ENCODE results near the gene ZSCAN21.
A peak's percentile ranks its signal among the peaks of the same experiment; 100 is the strongest.

The ZSCAN21 gene

GRCh38 chr7:100027197-100027596, 22.4 kb upstream of the ZSCAN21 start:
- no peak for DNase-seq (ENCODE audit: low spot score)

GRCh38 chr7:100029596-100029995, 20.0 kb upstream of the ZSCAN21 start:
- DNase-seq (ENCODE audit: low spot score): no peak

DNA sequence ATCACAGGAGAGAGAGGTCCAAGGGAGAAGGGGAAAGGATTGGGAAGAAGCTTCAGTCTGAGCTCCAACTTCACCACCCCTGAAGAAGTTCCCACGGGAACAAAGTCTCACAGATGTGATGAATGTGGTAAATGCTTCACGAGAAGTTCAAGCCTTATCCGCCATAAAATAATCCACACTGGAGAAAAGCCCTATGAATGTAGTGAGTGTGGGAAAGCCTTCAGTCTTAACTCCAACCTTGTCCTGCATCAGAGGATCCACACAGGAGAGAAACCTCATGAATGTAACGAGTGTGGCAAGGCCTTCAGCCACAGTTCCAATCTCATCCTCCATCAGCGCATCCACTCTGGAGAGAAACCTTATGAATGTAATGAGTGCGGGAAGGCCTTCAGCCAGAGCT, 16.0 kb upstream of the ZSCAN21 start:
- no peak for DNase-seq (ENCODE audit: low spot score)

GRCh38 chr7:100034871-100035510, 14.6 kb upstream of the ZSCAN21 start:
- DNase-seq (ENCODE audit: low spot score): no peak

GRCh38 chr7:100035876-100036275, 13.7 kb upstream of the ZSCAN21 start:
- no peak for DNase-seq (ENCODE audit: low spot score)

GRCh38 chr7:100038326-100038725, 11.2 kb upstream of the ZSCAN21 start:
- DNase-seq (ENCODE audit: low spot score): no peak

DNA sequence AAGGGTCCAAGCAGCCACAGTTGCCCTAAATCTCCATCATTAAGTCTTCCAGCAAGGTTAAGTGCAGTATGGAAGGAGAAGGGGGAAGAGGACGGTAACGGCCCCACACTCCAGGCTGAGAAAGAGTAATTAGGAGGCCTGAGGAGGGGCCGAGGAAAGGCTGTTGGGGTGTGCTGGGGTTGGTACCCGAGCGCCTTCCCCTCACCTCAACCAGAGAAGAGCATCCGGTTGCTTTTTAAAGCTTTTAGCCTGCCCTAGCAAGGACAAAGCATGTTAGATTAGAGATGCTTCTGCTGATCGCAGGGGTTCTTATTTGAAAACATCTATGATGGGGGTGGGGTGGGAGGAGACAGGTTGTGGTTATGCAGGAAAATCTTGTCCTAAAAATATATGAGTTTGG, 9.0 kb upstream of the ZSCAN21 start:
- DNase-seq (ENCODE audit: low spot score): no peak

DNA sequence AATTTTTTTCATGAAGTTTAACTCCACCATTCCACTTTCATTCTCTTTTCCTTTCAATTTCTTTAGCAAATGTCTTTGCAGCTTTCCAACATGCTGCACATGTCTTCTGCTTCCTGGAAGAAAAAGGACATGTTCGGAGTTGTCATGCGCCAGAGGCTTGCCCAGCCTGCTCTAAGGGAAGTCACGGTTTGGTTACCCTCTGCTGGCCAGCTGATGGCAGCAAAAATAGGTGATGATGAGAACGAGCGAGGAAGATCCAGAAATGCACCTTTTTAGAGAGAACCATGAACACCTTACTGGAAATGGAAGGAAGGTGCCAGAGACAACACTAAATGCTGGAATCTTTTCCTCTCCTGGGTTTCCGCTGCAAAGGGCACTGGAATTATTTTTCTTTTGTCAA, 4.9 kb upstream of the ZSCAN21 start:
- no peak for DNase-seq (ENCODE audit: low spot score)

GRCh38 chr7:100048680-100049079, 894 bp upstream of the ZSCAN21 start:
- DNase-seq (ENCODE audit: low spot score): no peak

- DNase-seq (ENCODE audit: low spot score): no peak
Measured at GRCh38 chr7:100051611-100052010, 2.0 kb downstream of the ZSCAN21 start.

DNA sequence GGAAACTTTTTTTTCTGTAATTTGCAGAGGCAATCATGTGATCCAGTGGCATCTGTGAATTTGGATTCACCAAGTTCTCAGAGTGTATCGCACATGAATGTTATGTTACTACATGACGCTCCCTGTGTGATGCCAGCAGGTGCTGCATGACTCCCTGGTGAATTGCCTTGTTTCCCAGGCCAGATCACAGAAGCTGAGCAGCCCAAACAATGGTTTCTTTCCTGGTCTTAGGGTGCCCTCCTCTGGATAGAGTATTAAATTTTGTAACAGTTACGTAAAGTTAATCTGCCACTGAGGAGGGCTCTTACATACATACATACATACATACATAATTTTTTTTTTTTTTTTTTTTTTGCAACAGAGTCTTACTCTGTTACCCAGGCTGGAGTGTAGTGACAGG, 3.6 kb downstream of the ZSCAN21 start:
- peak; percentile 83 for DNase-seq (ENCODE audit: low spot score)

- no peak for DNase-seq (ENCODE audit: low spot score)
Measured at GRCh38 chr7:100057006-100057405, 7.4 kb downstream of the ZSCAN21 start.

GRCh38 chr7:100059251-100059739, 9.7 kb downstream of the ZSCAN21 start:
- no peak for DNase-seq (ENCODE audit: low spot score)

DNA sequence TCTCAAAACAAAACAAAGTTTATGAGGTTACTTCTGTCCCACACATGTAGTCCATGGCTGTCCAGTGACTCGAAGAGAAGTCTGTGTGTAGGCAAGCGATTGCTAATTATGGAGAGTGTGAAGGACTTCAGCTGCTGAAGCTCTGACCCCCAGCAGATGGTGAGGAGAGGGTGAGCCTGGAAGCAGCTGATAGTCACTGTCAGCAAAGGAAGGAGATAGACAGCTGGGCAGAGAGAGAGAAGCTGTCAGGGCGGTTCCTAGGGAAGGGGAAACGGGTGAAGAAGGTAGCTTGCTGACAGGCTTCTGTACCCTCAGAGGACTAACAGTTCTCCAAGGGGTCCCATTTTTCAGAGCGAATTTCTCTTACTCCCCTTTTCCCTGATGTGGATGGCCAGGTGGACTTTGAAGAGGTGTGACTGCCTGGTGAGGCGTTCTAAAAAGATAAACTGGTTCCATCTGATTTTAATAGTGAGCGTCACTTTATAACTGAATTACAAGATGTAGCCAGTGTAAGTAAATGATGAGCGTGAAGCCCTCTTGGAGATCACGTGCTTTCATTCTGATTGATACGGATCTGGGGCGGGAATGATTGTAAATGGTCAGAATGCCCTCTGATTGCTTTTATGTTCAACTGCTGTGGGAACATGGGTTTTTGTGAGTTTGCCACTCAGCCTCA, 12.1 kb downstream of the ZSCAN21 start:
- no peak for DNase-seq (ENCODE audit: low spot score)

DNA sequence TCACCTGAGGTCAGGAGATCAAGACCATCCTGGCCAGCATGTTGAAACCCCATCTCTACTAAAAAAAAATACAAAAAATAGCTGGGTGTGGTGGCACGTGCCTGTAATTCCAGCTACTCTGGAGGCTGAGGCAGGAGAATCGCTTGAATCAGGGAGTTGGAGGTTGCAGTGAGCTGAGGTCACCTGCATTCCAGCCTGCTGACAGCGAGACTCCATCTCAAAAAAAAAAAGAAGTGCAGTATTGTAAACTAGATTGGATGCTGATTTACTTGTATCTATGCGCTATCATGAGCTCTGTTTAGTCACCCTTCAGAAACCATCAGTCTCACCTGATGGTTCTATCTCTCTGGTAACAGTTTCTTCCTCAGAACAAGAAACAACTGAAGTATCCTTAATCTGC, 13.8 kb downstream of the ZSCAN21 start:
- DNase-seq (ENCODE audit: low spot score): no peak

- no peak for DNase-seq (ENCODE audit: low spot score)
Measured at GRCh38 chr7:100064162-100064561, 14.6 kb downstream of the ZSCAN21 start.

- no peak for DNase-seq (ENCODE audit: low spot score)
Measured at GRCh38 chr7:100065452-100066186, 16.0 kb downstream of the ZSCAN21 start.

GRCh38 chr7:100066953-100067352, 17.4 kb downstream of the ZSCAN21 start:
- DNase-seq (ENCODE audit: low spot score): no peak

DNA sequence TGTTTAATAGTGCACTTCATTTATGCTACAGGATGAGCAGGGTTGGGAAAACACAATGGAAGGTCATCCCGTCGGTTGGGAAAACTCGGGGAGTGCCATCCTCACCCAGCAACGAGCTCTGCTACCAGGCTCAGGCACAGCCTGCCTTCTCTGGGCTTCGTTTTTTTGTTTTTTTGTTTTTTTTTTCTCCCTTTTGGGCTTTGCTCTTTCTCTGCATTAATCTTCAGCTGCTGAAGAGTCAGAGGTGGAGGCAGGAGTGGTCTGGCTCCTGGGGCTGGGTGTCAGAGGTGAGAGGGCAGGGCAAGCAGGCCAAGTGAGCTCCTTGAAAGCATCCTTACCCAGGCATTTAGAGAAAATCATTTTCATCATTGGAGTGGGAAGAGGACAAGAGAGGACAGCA, 20.4 kb downstream of the ZSCAN21 start:
- no peak for DNase-seq (ENCODE audit: low spot score)

- DNase-seq (ENCODE audit: low spot score): no peak
Measured at GRCh38 chr7:100071018-100071723, 21.6 kb downstream of the ZSCAN21 start.

GRCh38 chr7:100072462-100072861, 22.9 kb downstream of the ZSCAN21 start:
- DNase-seq (ENCODE audit: low spot score): no peak

DNA sequence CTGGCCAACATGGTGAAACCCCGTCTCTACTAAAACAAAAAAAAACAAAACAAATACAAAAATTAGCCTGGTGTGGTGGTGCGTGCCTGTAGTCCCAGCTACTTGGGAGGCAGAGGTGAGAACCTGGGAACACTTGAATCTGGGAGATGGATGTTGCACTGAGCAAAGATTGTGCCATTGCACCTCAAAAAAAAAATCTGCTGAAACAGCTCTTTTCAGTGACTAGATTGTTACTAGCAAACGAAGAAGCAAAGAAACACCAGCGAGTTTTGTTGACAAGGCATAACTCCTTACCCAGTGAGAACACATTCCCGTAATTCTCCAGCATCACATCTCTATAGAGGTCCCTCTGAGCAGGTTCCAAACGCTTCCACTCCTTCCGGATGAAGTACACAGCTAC, 25.3 kb downstream of the ZSCAN21 start:
- DNase-seq (ENCODE audit: low spot score): no peak

DNA sequence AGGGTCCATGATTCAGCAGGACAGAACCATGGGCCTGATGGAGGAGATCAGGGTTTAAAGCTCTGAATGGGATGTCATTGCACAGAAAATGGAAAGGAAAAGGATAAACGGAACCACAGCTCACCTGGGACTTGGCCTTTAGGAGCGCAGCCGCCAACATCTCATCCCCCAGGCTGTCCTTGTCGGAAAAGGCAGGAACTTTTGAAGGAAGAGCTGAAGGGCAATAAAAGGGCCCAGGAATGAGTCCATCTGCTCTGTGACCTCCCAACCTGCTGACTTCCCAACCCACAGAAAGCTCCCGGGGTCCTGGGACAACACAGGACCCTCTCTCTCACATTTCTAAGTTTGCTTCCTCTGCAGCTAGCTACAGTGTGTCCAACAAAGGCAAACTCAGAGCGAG, 25.8 kb downstream of the ZSCAN21 start:
- DNase-seq (ENCODE audit: low spot score): no peak

All from D341Med (cell line).